ENCODE data around the gene ADGRV1. TPM values are rescaled to one million over a fixed set of nuclear protein-coding genes. Genes with fewer than 3 reads are reported as not detected.

The ADGRV1 gene
- total RNA-seq, 1 experiment from 2014 or later: 64.8 TPM

DNA sequence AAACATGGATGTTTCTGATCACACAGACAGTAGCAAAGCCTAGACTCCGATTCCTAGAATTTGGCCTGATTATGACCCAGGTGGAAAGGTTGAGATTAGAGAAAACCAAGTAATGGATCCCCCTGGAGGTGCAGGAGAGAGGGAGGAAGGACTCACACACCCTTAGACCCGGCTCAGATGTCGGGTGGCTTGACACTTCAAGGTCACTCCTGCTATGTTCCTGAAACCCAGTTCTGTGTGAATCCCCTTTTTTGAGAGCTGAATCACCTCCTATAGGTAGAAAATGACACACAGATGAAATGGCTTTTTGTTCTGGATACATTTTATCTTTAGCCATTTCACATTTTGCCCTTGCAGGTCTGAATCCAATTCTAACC lies 631.7 kb downstream of the ADGRV1 start:
- Histone ChIP-seq H4K91ac (ENCODE audit: insufficient read length, low read depth, low read length) (no peak overlapping the region), H2BK120ac (ENCODE audit: low read depth, low read length, poor library complexity, severe bottlenecking) (no peak overlapping the region), H3K79me2 (ENCODE audit: insufficient read depth, low read length) (no peaks in the 10 kb centered on the region), H3K4me1 (ENCODE audit: insufficient read depth, low read length) (no peaks in the 10 kb centered on the region), H3K79me1 (ENCODE audit: insufficient read depth, low read depth, low read length, poor library complexity, severe bottlenecking) (no peaks in the 10 kb centered on the region), H3K27me3 (ENCODE audit: insufficient read depth, low read length) (no peaks in the 10 kb centered on the region), H2BK20ac (ENCODE audit: low read depth, low read length, poor library complexity, severe bottlenecking) (no peak overlapping the region), H4K5ac (ENCODE audit: insufficient read length, low read depth, low read length) (no peak overlapping the region), H2BK12ac (ENCODE audit: insufficient read length, low read depth, low read length) (no peak overlapping the region), H3K4me2 (ENCODE audit: insufficient read depth, insufficient read length, low read length) (no peak overlapping the region), H4K20me1 (ENCODE audit: control insufficient read depth, insufficient read depth, insufficient read length) (no peaks in the 10 kb centered on the region), H2AK5ac (ENCODE audit: insufficient read length, low read length) (no peak overlapping the region), H3T11ph (ENCODE audit: low read length) (no peak overlapping the region), H3K23me2 (ENCODE audit: insufficient read length, low read depth, low read length, poor library complexity, severe bottlenecking) (no peaks in the 10 kb centered on the region), H3K27ac (ENCODE audit: insufficient read length, low read depth, low read length) (no peak overlapping the region), H3K9me3 (ENCODE audit: control insufficient read depth, low read depth, low read length) (no peaks in the 10 kb centered on the region), H3K14ac (ENCODE audit: insufficient read depth, low read length) (no peak overlapping the region), H3K18ac (ENCODE audit: insufficient read length, low read depth, low read length) (no peak overlapping the region), H3K23ac (ENCODE audit: insufficient read length, low read depth, low read length) (no peak overlapping the region), H2AFZ (ENCODE audit: low read length) (no peak overlapping the region), H2BK5ac (ENCODE audit: insufficient read length, low read length) (no peak overlapping the region), H3K4ac (ENCODE audit: low read depth, low read length) (no peak overlapping the region), H3K9ac (ENCODE audit: extremely low read depth, insufficient read length, low read length) (no peak overlapping the region), H3K56ac (ENCODE audit: insufficient read length, low read depth, low read length) (no peak overlapping the region), H4K8ac (replicated peaks; ENCODE audit: insufficient read length, low read depth, low read length) (no peak overlapping the region), H2BK15ac (ENCODE audit: low read depth, low read length) (no peak overlapping the region)
- WGBS (ENCODE audit: extremely low coverage, insufficient read length, low lambda C conversion rate): no CpG with 5 or more reads among the region's 3 CpGs
- peaks cover 5 to 7% of the 10 kb centered on the region in 2 experiments; a peak in 2 of 4 replicates for H3K4me1 Mint-ChIP-seq
- H3K27ac Mint-ChIP-seq: 0 out of 7 replicates have a peak overlapping the region, but pooled peaks of 1 of the 3 experiments have one; percentile 13
- H3K9me3 Mint-ChIP-seq: no peaks in the 10 kb centered on the region
- no peak overlapping the region for H3K4me3 Mint-ChIP-seq
- no peaks in the 10 kb centered on the region for H3K27me3 Mint-ChIP-seq (ENCODE audit: low read depth)
- TF ChIP-seq, protein P1, sequence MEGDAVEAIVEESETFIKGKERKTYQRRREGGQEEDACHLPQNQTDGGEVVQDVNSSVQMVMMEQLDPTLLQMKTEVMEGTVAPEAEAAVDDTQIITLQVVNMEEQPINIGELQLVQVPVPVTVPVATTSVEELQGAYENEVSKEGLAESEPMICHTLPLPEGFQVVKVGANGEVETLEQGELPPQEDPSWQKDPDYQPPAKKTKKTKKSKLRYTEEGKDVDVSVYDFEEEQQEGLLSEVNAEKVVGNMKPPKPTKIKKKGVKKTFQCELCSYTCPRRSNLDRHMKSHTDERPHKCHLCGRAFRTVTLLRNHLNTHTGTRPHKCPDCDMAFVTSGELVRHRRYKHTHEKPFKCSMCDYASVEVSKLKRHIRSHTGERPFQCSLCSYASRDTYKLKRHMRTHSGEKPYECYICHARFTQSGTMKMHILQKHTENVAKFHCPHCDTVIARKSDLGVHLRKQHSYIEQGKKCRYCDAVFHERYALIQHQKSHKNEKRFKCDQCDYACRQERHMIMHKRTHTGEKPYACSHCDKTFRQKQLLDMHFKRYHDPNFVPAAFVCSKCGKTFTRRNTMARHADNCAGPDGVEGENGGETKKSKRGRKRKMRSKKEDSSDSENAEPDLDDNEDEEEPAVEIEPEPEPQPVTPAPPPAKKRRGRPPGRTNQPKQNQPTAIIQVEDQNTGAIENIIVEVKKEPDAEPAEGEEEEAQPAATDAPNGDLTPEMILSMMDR (conservative IDR thresholded peaks at IDR 0.05): no peak
- H3K36me3 Mint-ChIP-seq (ENCODE audit: insufficient read depth in 1 of 3, low read depth in 3 of 3): no peaks in the 10 kb centered on the region
- no peak for DNase-seq

Measured in H9 (cell line).